LNCaP clone FGC (cell line): Measurements from ENCODE around the gene RYK.
"Not testable (repeated sequence)": the region's sequence is repeated elsewhere in the genome, so short reads cannot be mapped to it uniquely, and the experiment has no call there.

Source experiments
- DNase-seq: peaks from one replicate; pipeline ENCODE4 v3.0.0-alpha.2; 2011; ENCODE audit warnings: low read depth
- H3K4me3 ChIP-seq: 2 replicates; pipeline ENCODE4 v1.5.1; 2011; ENCODE audit warnings: mild to moderate bottlenecking, low read depth, low read length, control low read depth
- CTCF ChIP-seq: IDR thresholded peaks from 2 replicates; pipeline ENCODE4 v1.5.1; 2012; ENCODE audit warnings: mild to moderate bottlenecking; ENCODE audit not compliant: control insufficient read depth, insufficient read depth; ENCODE audit errors: extremely low read depth

RYK gene

DNA sequence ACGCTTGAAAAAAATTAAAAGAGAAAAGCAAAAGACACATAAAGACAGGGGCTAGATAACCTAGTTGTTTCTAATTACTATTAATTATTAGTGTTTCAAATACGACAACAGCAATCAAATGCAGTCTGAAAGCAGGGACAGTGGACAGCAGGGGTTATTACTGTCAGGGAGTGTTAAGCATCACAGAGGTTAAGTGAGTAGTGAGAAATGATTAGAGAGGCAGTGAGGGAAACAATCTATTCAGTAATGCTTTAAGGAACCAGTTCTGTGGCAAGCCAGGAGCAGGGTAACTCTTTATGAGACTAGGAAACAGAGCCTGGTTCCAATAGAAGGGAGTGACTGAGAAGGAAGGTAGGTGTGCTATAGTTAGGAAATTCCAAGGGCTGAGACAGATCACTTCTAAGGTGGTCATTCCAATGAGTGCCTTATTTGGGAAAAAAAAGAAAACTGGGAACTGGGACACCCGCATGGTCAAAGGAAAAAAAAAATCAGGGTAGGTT lies 15.0 kb downstream of the RYK start:
- H3K4me3 ChIP-seq: no peak overlapping the region
- DNase-seq: no peak
- no peak for TF ChIP-seq CTCF

DNA sequence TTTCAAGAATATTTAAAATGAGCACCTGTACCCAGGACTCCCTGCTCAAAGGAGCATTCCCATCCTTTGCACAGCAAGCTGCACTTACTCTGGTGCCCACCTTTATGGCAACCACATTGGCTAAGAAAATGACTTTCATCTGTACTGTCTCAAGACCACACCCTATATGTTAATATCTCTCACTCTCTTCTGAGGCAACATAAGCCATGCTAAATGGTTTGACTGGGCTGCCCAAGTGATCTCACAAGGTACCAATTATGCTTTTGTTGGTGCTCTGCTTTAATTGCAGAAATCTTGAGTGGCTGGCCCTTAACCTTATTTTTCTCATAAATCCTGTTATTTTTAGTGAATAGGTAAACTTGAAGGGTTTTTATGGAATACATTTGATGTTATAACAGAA lies 17.7 kb downstream of the RYK start:
- TF ChIP-seq CTCF: no peak
- DNase-seq: no peak
- H3K4me3 ChIP-seq: no peak overlapping the region

DNA sequence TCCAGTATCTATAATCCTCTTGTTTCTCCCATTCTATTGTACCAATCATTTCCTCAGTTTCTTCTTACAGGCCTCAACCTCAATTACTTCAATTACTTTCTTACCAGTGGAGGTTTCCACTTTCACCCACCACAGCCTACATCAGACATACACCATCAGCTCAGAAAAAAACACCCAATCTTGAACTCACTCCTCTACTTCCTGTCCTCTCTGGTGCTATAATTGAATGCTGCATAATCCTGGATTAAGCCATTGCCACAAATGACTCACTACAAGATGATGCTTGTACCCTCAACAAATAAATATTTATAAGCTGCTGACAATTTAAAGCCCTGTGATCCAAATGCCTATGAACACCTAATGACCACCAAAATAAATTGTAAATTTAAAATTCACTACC lies 18.5 kb downstream of the RYK start:
- DNase-seq: no peak
- TF ChIP-seq CTCF: no peak
- H3K4me3 ChIP-seq: no peak overlapping the region

- no peak overlapping the region for H3K4me3 ChIP-seq
- TF ChIP-seq CTCF: no peak
- DNase-seq: no peak
Measured at GRCh38 chr3:134231131-134231530, 19.5 kb downstream of the RYK start.

DNA sequence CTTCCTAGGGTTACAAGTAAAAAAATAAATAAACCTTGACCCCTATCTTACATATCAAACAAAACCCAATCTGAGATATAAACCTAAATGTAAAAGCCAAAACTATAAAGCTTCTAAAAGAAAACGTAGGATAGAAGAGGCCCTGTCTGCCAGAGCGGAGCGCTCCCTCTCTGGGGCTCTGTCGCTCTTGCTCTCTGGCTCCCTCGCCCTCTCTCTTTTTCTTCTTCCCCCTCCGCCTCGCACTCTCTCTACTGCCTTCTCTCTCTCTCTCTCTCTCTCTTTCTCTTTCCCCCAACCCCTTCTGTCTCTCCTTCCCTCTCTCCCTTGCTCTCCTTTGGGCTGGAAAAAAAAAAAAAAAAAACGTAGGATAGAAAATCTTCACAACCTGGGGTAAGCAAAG lies 21.6 kb downstream of the RYK start:
- DNase-seq: no peak
- no peak for TF ChIP-seq CTCF
- no peak overlapping the region for H3K4me3 ChIP-seq

DNA sequence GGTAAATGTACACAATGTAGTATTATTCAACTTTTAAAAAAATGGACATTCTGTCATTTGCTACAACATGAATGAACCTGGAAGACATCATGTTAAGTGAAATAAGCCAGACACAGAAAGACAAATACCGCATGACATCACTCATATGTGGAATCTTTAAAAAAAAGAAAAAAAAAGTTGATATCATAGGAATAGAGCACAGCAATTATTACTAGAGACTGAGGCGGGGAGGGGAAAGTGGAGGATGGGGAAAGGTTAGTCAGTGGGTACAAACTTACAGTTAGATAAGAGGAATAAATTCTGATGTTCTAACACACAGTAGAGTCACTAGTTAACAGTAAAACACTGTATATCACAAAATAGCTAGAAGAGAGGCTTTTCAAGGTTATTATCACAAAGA lies 22.2 kb downstream of the RYK start:
- no peak for DNase-seq
- no peak for TF ChIP-seq CTCF
- H3K4me3 ChIP-seq: no peak overlapping the region

DNA sequence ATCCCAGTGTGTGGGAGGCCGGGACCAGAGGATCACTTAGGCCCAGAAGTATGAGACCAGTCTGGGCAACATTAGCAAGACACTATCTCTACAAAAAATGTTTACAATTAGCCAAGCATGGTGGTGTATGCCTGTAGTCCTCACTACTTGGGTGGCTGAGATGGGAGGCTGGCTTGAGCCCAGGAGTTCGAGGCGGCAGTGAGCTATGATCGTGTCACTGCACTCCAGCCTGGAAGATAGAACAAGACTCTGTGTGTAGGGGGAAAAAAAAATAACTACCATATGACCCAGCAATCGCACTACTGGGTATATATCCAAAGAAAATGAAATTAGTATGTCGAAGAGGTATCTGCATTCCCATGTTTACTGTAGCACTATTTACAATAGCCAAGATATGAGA lies 22.6 kb downstream of the RYK start:
- TF ChIP-seq CTCF: no peak
- H3K4me3 ChIP-seq: no peak overlapping the region
- DNase-seq: no peak

DNA sequence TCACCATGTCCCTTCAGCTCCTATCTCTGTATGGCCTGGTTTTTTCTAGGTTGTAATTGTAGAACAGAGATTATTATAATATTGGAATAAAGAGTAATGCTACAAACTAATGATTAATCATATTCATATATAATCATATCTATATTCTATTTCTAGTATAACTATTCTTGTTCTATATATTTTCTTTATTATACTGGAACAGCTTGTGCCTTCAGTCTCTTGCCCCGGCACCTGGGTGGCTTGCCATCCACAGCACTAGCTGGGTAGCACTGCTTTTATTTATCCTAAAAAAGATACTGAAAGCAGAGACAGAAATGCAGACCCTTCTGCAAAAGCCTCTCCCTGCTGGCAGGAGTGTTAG lies 25.9 kb downstream of the RYK start:
- not testable (repeated sequence) for DNase-seq

More for the DNA sequence above, 25.9 kb downstream of the RYK start:
- H3K4me3 ChIP-seq: not testable (repeated sequence)
